Upper lobe of left lung (tissue), 6 donors: ENCODE results near the gene FBXL7. TPM values are rescaled to one million over a fixed set of nuclear protein-coding genes. Genes with fewer than 3 reads are reported as not detected.

Experiments used
- ATAC-seq, 2 donors: fragments of 200-7000 bp; cut with Tn5 transposase; one replicate each; pipeline ENCODE4 v1.9.1; 2022; ENCODE audit warnings: mild to moderate bottlenecking in 2 of 2, moderate library complexity in 2 of 2; ENCODE audit not compliant: low FRiP score in 2 of 2
- DNase-seq, 2 donors: peaks; one replicate each; pipeline ENCODE4 v3.0.0-alpha.2; 2019 to 2020
- H3K27ac ChIP-seq, 4 donors: fragments of 200-600 bp; sonication (generic); one replicate each; pipeline ENCODE4 v1.5.1; 2016 to 2019
- H3K27me3 ChIP-seq, 4 donors: fragments of 200-600 bp; sonication (generic); one replicate each; pipeline ENCODE4 v1.5.1; 2017 to 2019
- H3K36me3 ChIP-seq, 4 donors: fragments of 200-600 bp; sonication (generic); one replicate each; pipeline ENCODE4 v1.5.1; 2016 to 2019
- H3K4me1 ChIP-seq, 4 donors: fragments of 200-600 bp; sonication (generic); one replicate each; pipeline ENCODE4 v1.5.1; 2018 to 2019
- H3K4me3 ChIP-seq, 4 donors: fragments of 200-600 bp; sonication (generic); one replicate each; pipeline ENCODE4 v1.5.1; 2017 to 2019; ENCODE audit warnings: mild to moderate bottlenecking in 2 of 4, moderate library complexity in 1 of 4
- H3K9me3 ChIP-seq, 4 donors: fragments of 200-600 bp; sonication (generic); one replicate each; pipeline ENCODE4 v1.5.1; 2018 to 2019
- CTCF ChIP-seq, 6 experiments: fragments of 450-650 bp in 4 of 6; fragments of 200-600 bp in 2 of 6; sonication (generic) in 2 of 6; IDR thresholded peaks; one replicate each; pipeline ENCODE4 v1.5.1; 2016 to 2019; ENCODE audit warnings: antibody characterized with exemption in 6 of 6
- EP300 ChIP-seq, 4 donors: sonication (generic); formaldehyde crosslinking; IDR thresholded peaks; one replicate each; pipeline ENCODE4 v1.5.1; 2017; ENCODE audit warnings: antibody characterized with exemption in 4 of 4, control low read depth in 2 of 4
- POLR2A ChIP-seq, 4 donors: fragments of 450-650 bp; IDR thresholded peaks; one replicate each; pipeline ENCODE4 v1.5.1; 2016 to 2017; ENCODE audit warnings: antibody characterized with exemption in 4 of 4, mild to moderate bottlenecking in 2 of 4
- POLR2AphosphoS5 ChIP-seq, 2 donors: sonication (generic); formaldehyde crosslinking; IDR thresholded peaks; one replicate each; pipeline ENCODE4 v1.5.1; 2017; ENCODE audit warnings: antibody characterized with exemption in 2 of 2
- WGBS, 2 donors: methylation state at CpG; one replicate each; pipeline ENCODE4 v1.1.5; 2017 to 2018; 5-methylcytosine and 5-hydroxymethylcytosine counted together
- total RNA-seq, 6 donors: library from RNA; depleted of rRNA in 4 of 6; stranded (reverse); fragments of >200 nt in 4 of 6; gene quantifications; one replicate each; pipeline versions ENCODE4 v1.1.0 to v1.2.1, GENCODE V29; 2016 to 2021
- donor health status: DM: no; HTN: no; CAD: no; lungs with moderate emphysema.
- donor health status: DM: no; HTN: yes; CAD: no; lungs with severe emphysema.

FBXL7 gene
- total RNA-seq, 6 donors from 2014 or later, result 4.9 to 13.6 (median 6.9) TPM

- TF ChIP-seq POLR2A (IDR thresholded peaks at IDR 0.05) (no peak), EP300 (IDR thresholded peaks at IDR 0.05) (no peak), POLR2AphosphoS5 (IDR thresholded peaks at IDR 0.05) (no peak), CTCF (IDR thresholded peaks at IDR 0.05) (no peak)
- peaks cover 0 to 9% (median 2%) of the 10 kb centered on the region in 4 donors for H3K4me1 ChIP-seq
- 49 to 69% methylated on average over 4 of the region's 4 CpGs for WGBS, 2 donors
- H3K27ac ChIP-seq, result no peak overlapping the region
- ATAC-seq (peak in 1 of 2 donors; percentile 20), DNase-seq (no peak)
- H3K4me3 ChIP-seq, result no peak overlapping the region
- H3K27me3 ChIP-seq, result no peaks in the 10 kb centered on the region
- no peaks in the 10 kb centered on the region for H3K9me3 ChIP-seq
- H3K36me3 ChIP-seq, result no peaks in the 10 kb centered on the region
Measured at GRCh38 chr5:15646371-15646770, 146.4 kb downstream of the FBXL7 start.

GRCh38 chr5:15647251-15647650, 147.3 kb downstream of the FBXL7 start:
- 86 to 92% methylated on average over 4 of the region's 4 CpGs for WGBS, 2 donors
- no peak for ATAC-seq
- no peak for DNase-seq
- no peaks in the 10 kb centered on the region for H3K36me3 ChIP-seq
- no peak overlapping the region for H3K27ac ChIP-seq
- H3K4me3 ChIP-seq, result no peak overlapping the region
- TF ChIP-seq CTCF (IDR thresholded peaks at IDR 0.05) (no peak), POLR2A (IDR thresholded peaks at IDR 0.05) (no peak), EP300 (IDR thresholded peaks at IDR 0.05) (no peak), POLR2AphosphoS5 (IDR thresholded peaks at IDR 0.05) (no peak)
- no peaks in the 10 kb centered on the region for H3K27me3 ChIP-seq
- H3K4me1 ChIP-seq, result peaks cover 0 to 9% (median 2%) of the 10 kb centered on the region in 4 donors
- no peaks in the 10 kb centered on the region for H3K9me3 ChIP-seq

- DNase-seq, result no peak
- H3K9me3 ChIP-seq, result no peaks in the 10 kb centered on the region
- H3K36me3 ChIP-seq, result no peaks in the 10 kb centered on the region
- H3K4me1 ChIP-seq, result no peaks in the 10 kb centered on the region
- no peak overlapping the region for H3K27ac ChIP-seq
- 78 to 94% methylated on average over 2 of the region's 2 CpGs for WGBS, 2 donors
- TF ChIP-seq POLR2A (IDR thresholded peaks at IDR 0.05) (no peak), EP300 (IDR thresholded peaks at IDR 0.05) (no peak), CTCF (IDR thresholded peaks at IDR 0.05) (no peak), POLR2AphosphoS5 (IDR thresholded peaks at IDR 0.05) (no peak)
- no peaks in the 10 kb centered on the region for H3K27me3 ChIP-seq
- no peak overlapping the region for H3K4me3 ChIP-seq
- no peak for ATAC-seq
Measured at GRCh38 chr5:15650266-15650665, 150.3 kb downstream of the FBXL7 start.

DNA sequence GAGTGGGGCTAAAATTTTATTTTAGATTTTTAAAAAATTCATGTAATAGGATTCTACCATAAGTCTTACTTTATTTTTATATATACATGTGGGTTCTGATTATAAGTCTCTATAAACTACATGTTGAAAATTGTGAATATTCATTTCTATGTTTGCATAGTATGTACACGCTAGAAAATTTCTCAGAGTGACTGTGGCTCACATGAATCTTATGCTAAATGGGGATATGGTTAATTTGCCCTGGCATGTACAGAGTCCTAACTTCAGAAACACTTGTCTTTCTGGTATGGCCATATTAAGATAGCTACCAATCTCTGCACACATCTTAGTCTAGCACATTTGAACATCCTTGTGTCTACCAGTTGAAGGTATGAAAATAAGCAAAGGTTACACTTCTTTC, 154.8 kb downstream of the FBXL7 start:
- Histone ChIP-seq H3K36me3 (no peaks in the 10 kb centered on the region), H3K4me3 (no peak overlapping the region), H3K4me1 (no peaks in the 10 kb centered on the region), H3K27ac (no peak overlapping the region), H3K27me3 (no peaks in the 10 kb centered on the region), H3K9me3 (no peaks in the 10 kb centered on the region)
- DNase-seq (no peak), ATAC-seq (no peak)
- WGBS, 2 donors, result 39 to 50% methylated on average over 1 of the region's 1 CpG
- TF ChIP-seq POLR2A (IDR thresholded peaks at IDR 0.05), result no peak
- no peak for TF ChIP-seq POLR2AphosphoS5 (IDR thresholded peaks at IDR 0.05)
- no peak for TF ChIP-seq CTCF (IDR thresholded peaks at IDR 0.05)
- TF ChIP-seq EP300 (IDR thresholded peaks at IDR 0.05), result no peak

- ATAC-seq (no peak), DNase-seq (no peak)
- Histone ChIP-seq H3K4me1 (no peaks in the 10 kb centered on the region), H3K36me3 (no peaks in the 10 kb centered on the region), H3K27me3 (no peaks in the 10 kb centered on the region), H3K4me3 (no peak overlapping the region), H3K9me3 (no peaks in the 10 kb centered on the region), H3K27ac (no peak overlapping the region)
- 81 to 88% methylated on average over 4 of the region's 4 CpGs for WGBS, 2 donors
- TF ChIP-seq POLR2AphosphoS5 (IDR thresholded peaks at IDR 0.05) (no peak), EP300 (IDR thresholded peaks at IDR 0.05) (no peak), CTCF (IDR thresholded peaks at IDR 0.05) (no peak), POLR2A (IDR thresholded peaks at IDR 0.05) (no peak)
Measured at GRCh38 chr5:15655683-15656082, 155.7 kb downstream of the FBXL7 start.
